Non-pigmented ciliary epithelial cell (primary cell): Measurements from ENCODE around the gene ARHGEF7.

Experiments used
- DNase-seq: peaks from one replicate; pipeline ENCODE4 v3.0.0-alpha.2; 2010; ENCODE audit warnings: low read depth

ARHGEF7 gene

DNA sequence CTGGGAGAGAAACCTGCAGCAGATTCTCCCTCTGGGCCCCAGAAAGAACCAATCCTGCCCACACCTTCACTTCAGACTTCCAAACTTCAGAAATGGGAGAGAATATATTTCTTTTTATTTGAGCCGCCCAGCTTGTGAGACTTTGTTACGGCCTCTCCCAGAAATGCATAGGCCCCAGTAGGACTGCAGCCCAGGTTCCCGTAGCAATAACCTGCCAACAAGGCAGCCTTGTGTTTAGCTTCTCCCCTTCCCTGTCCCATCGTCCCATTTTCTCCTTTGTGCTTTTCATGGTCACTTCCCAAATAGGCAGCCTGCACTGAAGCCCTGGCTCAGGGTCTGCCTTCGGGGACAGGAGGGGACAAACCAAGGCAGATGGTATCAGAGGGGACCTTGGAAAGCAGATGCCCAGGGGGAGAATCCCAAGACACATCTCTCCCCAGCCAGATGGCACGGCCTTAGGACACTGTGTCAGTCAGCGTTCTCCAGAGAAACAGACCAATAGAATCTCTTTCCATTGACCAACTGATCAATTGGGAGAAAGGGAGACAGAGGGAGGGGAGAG, 3.7 kb upstream of the ARHGEF7 start:
- DNase-seq, result no peak

DNA sequence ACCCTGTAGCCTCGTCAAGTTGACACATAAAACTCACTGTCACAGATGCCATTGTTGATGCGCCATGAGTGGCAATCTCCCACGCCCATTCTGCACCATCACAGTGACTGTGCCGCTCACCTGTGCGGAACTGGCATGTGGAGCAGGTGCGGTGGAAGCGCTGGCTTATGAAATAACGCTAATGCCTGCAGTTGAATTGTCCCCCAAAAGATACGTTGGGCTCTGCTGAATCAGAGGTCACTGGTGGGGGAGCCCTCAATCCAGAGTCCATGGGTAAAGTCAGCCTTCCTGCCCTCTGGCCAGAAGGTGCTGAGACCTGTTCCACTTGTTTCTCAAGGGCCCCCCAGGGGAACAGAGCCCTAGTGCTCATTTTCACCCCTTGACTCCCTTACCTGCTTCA, 2.9 kb upstream of the ARHGEF7 start:
- no peak for DNase-seq

DNA sequence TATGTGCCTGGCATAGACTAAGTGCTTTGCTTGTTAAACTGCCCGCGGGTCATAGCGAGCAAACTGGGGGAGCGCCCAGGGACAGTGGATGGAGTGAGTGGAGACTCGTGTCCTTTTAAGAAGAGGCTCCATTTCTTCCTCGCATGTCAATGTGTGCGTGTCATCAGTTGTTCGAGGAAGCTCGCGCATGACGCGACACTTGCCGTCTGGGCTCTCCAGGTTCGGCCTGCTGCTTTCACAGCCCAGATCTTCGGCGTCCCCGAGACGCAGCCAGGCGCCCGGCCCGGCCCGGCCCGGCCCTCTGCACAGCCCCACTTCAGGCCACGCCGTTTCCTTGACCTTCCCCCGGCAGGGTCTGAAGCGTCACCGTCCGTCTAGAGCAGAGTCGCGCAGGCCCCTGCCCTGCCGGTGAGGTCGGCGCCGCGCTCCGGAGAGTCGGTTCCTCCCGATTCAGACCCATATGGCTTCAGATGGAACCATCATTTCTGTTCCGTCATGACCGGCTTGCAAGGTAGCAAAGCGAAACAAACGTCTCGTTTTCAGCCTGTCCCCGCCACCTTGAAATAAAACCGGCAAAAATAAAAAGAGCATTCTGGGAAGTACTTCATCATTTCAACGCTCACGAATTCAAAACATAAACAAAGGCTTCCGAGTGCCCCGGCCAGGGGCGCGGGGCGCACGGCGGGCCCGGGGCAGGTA, 599 bp upstream of the ARHGEF7 start:
- no peak for DNase-seq

DNA sequence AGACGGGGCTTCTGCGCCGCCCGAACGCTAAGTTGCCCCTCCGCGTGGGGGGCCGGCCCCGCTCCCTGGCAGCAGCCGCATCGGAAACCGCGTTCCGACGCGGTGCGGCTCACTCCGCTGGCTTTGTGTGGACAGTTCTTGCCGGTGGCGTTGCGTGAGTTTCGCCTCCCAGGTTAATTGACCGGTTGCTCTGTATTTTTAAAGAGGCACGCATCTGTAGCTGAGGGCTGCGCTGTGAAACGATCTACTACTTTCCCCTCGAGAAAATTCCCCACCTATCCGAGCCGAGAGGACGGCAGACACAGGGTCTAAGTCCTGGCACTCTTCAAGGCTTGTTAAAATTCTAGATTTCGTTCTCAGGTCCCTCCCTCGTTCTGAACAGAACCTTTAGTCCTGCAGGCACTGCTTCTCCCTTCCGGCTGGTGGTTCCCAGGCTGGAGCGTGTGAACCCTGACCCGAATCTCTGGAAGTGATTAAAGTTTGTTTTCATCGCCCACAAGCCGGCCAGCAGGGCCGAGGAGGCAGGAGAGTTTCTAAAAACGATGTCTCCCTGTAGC, 933 bp downstream of the ARHGEF7 start:
- DNase-seq, result no peak

DNA sequence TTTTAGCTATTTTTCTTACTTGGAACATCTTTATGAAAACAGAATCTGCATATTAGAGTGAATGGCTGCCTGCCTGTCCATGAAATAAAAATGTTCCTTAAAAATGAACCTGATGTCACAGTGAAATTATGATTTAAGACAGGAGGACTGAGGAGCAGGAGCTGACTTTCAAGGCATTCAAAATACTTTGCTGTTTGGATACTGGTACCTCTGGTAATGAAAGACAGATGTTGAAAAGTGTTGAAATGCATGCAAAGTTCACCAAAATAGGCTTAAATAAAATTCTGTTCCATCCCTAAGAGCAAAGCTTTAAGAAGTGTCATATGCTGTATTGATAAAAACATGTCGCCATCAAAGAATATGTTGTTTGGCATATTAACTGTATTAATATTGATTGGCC, 1.7 kb downstream of the ARHGEF7 start:
- DNase-seq, result no peak

DNA sequence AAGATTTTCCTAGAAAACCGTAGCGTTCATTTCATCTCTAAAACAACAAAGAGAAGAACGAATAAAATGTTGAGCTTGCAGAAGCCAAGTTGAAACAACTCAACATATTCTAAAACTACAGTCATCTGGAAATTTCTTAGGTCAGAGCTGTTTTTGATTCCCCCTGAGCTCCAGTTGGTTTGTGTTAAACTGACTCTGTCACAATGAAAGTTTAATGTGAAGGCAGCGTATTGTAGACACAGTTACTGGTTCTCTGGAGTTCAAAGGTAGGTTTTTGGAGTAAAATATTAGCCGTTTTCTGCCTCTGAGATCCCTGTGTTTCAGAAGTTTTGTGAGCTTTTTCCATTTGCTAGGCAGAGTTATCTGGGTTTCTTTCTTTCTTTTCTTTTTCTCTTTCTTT, 2.2 kb downstream of the ARHGEF7 start:
- DNase-seq, result no peak

DNA sequence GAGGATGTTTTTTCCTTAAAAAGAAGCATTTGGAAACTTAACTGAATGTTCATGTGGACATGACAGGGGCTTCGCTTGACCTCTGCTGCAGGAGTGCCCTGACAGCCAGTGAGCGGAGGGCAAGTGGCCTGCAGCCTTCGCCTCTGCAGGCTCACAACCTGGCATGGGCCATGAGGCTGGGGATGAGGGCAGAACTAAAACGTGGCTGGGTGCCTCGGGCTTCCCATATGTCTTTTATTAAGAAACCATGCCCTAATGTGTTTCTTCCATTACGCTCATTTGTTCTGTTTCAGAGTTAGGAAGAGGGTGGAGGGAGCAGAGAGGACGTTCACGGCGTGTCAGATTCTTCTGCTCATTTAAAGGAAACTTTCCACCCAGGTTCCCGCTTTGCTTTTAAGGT, 2.9 kb downstream of the ARHGEF7 start:
- DNase-seq, result no peak

DNA sequence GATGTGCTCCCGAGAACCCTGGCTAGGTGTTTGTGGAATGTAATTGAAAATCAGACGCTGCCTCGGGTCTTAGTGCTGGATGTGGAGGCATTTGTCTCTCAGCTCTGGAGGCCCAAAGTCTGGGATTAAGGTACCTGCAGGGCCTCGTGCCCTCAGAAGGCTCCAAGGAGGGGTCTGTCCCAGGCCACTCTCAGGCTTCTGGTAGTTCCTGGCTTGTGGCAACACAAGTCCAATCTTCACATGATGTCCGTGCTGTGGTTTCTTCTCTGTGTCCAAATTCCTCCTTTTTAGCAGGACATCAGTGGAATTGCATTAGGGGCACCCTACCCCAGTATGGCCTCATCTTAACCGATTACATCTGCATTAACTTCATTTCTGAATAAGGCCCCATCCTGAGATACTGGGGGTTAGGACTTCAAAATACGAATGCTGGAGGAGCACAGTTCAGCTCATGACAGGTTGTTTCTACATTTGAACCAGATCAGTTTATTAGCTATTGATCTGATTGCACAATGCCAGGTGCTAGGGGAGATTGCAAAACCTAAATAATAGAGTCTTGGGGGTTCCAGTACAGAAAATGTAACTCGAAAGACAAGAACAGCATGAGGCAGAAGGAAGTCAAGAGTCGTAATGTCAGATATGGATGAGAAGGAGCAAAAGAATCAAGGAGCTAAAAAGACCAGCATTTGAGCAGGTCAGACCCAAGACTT, 3.9 kb downstream of the ARHGEF7 start:
- DNase-seq, result no peak

DNA sequence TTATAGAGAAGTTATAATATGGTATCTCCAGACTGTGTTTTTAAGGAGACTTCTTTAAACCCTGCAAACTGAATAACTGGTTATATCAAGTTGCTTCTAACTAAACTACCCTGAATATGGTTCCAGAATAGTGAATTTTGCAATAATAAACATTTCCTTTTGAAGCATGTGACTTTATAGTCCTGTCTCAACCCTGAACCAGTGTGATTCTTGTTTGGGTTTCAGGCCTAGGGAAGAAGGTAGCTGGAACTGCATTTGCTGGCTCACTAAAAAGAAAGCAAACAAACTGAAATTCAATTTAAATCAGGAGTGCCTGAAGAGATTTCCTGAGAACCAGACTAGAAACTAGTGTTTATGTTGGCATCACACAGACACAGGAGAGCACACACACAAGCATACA, 4.9 kb downstream of the ARHGEF7 start:
- DNase-seq, result no peak

DNA sequence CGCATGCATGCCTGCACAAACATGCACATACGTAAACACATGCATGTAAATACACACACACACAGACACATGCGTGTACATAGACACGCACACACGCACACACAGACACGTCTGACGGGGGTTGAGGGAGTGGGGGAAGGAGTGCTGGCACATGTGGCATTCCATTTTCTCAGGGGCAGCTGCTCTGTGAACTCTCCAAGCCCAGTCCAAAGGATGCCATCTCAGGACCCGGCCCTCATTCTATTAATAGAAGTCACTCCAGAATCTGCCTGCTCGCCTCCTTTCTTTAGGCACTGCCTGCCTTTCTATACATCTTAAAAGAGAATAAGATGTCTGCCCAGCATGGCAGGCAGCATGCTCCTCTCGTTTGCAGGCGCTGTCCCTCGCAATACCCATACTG, 5.3 kb downstream of the ARHGEF7 start:
- no peak for DNase-seq

DNA sequence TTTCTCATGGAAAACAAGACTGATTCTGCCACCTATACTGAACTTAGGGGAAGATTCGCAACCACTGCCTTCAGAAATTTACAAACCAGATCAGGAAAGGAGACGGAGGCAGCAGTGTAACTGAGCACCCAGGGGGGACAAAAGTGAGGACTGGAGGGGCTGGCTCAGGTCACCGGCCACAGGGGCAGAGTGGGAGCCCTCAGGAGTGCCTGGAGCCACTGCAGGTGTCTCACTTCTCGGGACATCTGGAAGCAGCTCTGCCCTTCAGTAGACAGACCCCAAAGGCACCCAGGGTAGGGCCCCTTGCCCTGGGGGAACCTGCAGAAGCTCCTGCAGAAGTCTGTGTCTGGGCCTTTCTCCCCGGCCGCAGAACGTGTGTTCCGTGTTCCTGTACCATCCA, 5.8 kb downstream of the ARHGEF7 start:
- no peak for DNase-seq

DNA sequence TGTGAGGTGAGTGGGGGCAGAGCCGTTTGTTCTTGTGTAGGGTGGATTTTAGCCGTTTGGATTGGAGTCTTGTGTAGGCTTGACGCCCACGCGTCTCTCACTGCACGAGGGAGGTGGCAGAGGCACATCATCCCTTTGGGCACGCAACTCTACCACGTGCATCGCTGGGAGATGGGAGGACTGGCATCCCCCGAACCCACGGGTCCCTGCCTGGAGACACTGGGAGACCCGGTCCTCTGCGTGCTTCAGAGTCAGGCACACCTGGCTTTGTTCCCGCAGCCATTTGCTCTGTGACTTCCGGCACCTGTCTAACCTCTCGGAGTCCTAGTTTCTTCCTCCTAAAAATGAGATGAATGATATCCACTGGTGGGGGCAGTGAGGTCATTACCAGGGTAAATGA, 6.4 kb downstream of the ARHGEF7 start:
- no peak for DNase-seq

DNA sequence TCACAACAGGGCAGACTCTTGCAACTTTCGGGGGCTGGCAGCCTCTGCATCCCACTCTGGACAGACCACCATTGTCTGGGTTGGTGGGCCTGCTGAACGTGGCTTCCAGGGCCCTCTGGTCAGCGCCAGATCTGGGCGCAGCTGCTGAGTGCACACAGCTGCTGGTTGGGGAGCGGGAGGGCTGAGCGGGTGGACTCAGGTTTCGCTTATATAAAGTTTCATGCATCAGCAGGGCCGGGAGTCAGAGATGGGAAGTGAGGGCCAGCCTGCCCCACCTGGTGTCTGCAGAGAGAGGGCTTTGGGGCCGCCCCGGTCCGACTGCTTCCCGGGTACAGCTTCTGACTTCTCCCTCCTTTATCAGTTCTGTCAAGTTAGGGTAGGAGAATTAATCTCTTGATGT, 6.9 kb downstream of the ARHGEF7 start:
- no peak for DNase-seq

DNA sequence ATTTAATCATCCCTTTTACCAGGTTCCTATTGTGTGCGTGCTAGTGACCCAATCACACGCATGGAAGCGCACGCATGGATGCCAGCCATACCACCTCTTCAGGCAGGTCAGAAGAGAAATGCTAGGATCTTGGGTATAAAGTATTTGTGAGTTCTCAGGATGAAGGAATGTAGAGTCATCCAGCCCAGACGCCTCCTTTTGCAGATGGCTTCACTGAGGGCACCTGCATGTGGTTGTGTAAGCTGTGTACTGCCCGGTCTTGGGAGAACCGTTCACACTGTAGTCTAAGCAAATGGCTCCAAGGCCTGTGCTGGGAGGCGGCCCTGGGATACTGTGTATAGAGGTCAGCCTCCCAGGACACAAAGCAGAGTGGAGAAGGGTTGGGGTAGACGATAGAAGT, 7.5 kb downstream of the ARHGEF7 start:
- DNase-seq, result no peak

DNA sequence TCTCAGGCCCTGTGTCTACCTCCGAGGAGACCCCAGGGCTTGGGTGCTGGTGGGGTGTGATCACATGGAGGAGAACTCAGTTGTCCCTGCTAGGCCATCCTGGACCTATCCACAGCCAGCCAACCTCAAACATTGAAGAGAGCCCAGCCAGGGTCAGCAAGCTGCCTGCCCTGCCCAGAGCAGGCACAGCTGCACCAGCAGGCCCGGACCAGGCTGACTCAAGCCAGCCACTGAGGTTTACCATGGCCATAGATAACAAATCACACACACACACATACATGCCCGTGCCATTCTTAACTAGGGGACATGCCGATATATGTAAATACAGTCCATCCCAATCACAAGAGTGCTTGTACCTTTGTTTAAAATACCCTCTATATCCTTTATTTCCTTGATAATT, 8.1 kb downstream of the ARHGEF7 start:
- DNase-seq, result no peak

DNA sequence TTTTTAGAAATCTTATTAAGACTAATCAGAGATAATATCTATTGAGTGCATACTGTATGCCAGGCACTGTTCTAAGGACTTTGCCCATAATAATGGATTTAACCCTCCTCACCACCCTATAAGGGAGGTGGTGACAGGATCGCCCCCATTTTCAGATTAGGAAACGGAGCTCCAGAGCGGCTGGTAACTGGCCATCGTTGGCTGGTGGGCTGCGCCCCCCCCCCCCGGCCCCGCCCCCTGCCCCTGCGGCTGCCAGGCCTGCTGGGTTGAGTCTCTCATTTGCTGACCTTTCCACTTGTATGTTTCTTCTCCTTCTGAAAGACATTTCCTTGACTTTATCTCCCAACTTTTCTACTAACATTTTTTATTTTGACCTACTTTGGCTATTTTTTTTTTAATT, 8.5 kb downstream of the ARHGEF7 start:
- no peak for DNase-seq

DNA sequence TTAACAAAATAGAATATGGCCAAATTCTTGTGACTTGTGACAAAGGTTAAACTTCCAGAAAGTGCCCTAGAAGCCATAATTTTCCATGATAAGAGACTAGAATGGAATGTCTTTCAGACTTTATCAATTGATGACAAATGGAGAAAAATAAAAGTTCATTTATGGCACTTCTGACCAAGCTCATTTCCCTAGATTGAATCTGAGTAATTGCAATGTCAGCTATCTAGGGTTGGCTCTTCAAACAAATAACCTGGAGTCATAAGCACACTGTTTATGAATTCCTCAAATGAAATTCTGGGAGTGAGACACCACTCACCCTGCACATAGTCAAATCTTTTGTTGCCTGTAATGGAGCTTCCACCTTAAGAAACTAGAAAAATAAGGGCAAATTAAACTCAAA, 11.4 kb downstream of the ARHGEF7 start:
- no peak for DNase-seq

DNA sequence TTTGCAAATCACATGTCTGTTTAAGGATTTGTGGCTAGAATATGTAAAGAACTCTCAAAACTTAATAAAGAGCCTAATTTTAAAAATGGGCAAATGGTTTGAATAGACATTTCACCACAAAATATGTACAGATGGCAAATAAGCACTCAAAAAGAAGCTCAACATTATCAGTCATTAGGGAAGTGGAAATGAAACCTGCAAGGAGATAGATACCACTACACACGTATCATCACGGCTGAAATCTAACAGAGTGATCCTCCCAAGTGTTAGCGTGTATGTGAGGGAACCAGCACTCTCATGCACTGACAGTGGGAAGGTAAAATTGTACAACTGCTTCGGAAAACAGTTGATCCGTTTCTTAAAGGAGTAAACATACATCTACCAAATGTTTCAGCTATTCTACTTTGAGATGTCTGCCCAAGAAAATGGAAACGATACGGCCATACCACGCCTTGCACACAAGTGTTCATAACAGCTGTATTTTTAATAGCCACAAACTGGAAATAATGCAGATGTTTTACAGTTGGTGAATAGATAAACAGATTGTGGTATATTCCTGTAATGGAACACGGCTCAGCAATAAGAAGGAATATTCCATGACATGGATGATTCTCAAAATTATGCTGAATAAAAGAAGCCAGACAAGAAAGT, 14.5 kb downstream of the ARHGEF7 start:
- no peak for DNase-seq

DNA sequence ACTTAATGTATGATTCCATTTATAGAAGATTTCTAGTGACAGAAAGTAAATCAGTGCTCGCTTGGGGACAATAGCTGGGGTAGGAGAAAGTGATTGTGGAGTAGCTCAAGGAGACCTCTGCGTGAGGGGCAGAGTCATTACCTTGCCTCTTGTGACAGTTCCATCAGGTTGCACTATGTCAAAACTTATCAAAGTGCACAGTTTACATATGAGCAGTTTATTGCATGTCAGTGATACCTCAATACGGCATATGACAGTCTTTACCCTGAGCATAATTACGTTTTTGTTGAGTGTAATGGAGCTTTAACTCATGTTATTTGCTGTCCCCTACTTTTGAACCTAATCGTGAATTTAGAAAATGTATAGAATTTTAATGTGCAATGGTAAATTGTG, 15.0 kb downstream of the ARHGEF7 start:
- DNase-seq, result no peak

DNA sequence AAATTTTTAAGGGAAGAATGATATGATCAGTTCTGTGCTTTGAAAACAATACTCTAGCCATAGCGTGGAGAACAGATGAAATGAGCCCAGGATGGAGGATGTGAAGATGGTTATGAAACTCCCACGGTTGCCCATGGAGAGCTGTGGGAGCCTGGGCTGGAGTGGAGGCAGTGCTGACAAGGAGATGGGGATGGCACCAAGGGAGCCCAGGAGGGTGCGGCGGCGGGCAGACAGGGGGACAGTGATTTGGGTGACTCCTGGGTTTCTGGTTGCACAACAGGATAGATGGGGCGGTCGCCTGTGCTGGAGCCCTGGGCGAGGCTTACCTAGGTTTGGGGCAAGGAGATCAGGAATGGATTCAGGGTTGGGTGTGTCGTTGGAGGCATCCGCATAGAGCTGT, 15.9 kb downstream of the ARHGEF7 start:
- no peak for DNase-seq

DNA sequence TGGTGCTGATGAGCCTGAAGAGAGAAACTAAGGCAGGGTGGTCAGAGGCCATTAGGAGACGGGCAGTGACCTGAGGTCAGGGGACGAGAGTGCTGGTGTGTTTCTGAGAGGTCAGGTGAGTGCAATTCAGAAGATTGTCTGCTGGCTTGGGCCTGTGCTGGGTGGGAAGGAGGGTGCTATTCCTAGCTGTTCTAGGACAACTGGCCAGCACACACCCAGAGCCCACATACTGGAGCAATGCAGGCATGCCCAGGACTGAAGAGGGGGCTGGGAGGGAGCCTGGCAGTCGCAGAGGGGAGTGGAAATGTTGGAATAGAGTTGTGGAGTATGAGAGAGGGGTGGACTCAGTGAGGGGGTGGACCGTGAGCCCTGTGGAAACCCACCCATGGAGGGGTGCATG, 16.5 kb downstream of the ARHGEF7 start:
- DNase-seq, result no peak

DNA sequence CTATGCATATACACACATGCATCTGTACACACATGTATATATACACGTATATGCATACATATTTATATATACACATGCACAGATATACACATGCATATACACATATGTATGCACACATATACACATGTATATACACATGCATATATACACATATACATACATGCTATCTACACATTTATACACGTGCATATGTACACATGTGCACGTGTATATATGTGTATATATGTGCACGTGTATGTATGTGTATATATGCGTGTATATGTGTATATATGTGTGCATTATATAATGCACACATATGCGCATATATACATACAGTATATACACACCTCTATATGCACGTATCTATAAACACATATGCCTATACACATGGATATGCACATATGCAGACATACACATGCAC, 17.8 kb downstream of the ARHGEF7 start:
- DNase-seq, result no peak

DNA sequence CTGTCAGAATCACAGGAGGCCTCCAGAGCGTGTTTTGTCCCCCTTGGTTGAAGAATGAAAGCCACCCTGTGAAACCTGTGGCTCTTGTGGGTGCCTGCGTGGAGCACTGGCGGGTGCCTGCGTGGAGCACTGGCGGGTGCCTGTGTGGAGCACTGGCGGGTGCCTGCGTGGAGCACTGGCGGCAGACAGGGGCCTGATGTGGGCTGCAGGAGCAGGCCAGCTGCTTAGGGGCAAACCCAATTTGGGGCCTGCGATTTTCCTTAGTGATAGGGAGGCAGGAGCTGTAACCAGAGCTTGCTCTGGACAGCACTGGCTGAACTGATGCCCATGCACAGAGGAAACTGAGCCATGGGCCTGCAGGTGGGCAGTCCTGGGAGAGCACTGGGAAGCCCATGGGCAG, 24.3 kb downstream of the ARHGEF7 start:
- DNase-seq, result no peak
